GM18505 (cell line): Measurements from ENCODE around the gene ANGPTL2.

Experiments used
- ATAC-seq: cut with Tn5 transposase; IDR thresholded peaks from one replicate; pipeline ENCODE4 v1.9.1; 2021; ENCODE audit not compliant: unreplicated experiment
- POLR2A ChIP-seq: IDR thresholded peaks from 4 replicates; pipeline ENCODE4 v1.6.1; 2011; ENCODE audit warnings: borderline replicate concordance; ENCODE audit not compliant: insufficient read depth, insufficient read length; ENCODE audit errors: extremely low read depth

The ANGPTL2 gene

DNA sequence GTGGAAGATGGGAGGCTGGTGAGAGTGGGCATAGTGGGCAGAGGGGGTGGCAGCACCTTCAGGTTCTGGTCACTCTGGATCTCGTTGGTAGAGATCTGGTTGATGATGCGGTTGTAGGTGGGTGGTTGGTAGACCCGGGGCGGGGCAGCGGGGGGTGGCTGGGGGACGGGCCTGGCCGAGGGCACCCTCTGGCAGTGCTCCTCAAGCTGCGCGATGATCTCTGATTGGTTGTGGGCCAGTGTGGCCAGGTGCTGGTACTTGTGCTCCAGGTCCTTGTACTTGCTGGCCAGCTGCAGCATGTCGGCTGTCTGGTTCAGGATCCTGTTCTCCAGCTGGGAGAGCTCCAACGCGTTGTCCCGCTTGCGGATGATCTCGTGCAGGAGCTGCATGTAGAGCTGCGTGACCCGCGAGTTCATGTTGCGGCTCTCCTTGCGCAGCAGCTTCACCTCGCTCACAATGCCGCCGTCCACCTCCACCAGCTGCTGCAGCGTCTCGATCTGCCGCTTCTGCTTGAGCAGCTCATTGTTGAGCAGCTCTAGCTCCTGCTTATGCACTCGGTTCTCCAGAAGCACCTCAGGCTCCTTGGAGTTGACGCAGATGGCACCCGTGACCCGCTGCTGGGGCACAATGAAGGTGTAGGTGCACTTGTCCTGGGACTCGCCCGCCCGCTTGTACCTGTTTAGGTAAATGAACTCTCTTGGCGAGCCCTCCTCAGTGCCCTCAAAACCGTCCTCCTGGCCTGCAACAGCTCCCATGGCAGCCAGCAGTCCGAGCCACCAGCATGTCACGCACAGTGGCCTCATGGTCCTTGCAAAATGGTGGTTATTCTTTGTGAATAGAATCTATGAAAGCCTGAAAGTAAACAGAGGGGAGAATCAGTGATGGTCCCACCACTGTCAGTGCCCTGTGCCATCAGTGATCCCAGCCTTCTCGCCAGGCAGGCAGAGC is 14.2 kb downstream of the ANGPTL2 start:
- no peak for ATAC-seq
- TF ChIP-seq POLR2A = no peak

DNA sequence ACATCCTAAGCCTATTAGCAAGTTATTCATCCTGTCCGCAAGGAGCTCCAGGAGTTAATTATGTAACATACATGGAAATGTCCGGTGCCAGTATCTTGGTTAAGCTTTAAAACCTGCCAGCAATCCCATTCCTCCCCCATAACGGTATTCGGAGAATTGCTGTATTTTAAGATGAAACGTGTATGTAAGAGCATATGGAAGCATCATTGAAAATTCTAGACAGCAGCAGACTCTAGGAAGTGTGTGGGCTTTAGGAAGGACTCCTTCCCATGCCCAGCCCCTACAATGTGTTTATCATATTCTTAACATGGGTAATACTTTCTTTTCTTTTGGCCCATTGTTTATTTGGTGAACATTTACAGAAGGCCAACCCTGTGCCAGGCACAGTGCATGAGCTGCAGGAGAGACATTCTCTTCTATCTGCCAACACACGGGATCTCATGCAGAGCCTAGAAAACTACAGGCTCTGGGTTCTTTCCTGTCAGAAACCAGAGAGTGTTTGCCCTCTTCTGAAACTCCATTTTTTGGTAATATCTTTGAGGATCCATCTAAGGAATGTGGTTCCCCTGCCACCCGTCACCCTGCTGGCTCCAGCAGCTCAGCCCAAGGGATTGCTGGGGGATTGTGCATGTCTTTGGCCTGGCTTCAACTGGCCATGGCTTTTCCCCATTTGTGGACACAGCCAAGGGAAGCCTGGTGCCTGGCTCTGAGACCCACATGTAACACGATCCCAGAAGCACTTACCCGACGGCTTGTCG is 15.1 kb downstream of the ANGPTL2 start:
- no peak for TF ChIP-seq POLR2A
- ATAC-seq = no peak

DNA sequence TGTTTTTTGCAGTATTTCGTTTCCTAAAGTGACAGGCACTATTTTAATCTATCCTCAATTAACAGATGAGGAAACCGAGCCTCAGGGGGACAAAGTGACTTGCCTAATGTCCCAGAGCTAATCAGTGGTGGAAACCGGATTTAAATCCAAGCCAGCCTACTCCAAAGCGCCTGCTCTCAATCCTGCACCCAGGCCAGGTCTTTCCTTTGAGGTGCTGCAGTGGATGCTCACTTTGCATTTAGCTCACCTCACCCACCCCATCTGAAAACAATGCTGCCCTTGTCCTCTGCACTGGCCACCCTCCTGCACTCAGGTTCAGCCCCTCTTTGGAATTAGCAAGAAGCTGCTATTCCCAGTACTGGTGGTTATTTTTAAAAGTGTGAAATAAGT is 16.0 kb downstream of the ANGPTL2 start:
- no peak for TF ChIP-seq POLR2A
- no peak for ATAC-seq

DNA sequence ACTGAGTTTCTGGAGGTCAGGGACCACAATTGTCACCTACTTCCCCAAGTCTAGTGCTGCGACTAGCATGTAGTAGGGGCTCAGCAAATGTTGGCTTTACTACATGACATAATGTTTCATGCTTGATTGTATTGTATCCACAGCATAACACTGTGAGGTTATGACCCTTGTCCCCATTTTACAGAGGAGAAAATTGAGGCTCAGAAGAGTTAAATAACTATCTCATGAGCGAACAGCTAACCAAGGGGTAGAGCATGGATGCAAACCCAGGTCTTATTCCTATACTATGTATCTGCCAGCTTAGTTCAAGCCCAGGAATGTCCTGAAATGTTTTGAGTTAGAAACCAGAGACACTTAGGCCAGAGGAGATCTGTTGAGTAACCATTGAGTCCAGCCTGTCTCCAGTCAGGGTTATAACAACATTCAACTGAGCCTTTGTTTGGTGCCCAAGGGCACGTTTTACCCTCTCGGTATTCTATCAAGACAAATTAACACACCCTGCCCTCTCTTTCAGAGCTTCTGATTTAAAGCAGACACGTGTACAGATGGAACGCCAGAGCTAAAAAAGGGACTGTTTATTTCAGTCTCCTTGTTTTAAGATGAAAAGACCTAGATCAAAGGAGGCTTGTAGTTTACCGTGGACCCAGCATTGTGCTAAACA is 16.5 kb downstream of the ANGPTL2 start:
- no peak for TF ChIP-seq POLR2A
- no peak for ATAC-seq

DNA sequence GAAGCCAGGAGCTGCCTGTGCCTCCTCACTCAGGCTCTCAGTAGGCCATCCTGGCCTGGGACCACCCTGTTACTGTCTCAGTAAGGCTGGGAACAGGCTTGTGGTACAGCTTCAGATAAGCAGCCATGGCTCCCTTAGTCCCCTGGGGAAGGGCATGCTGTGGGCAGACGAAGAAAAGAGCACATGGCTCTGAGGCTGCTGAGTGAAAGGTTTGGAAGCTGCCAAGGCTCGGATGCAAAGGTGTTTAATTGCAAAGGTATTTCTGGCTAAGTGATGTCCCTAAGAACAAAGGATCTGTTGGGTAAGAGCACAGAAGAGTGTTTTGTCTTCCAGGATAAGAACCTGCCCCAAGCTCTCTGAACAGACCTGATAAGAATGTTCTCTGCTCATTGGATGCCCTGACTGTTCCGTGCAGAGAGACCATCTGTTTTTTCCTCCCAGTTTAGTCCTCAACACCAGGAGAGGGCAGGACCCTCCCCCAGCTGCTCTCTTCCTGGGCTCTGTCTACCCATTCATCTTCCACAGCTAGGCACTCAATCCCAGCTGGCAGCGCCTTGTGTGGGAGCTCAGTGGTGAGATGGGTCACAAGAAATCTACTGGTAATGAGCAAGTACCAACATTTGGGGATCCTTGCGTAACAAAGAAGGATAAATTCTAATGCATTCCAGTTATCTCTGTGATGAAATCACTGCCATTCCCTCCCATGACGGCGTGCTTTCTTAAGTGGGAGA is 17.7 kb downstream of the ANGPTL2 start:
- TF ChIP-seq POLR2A = no peak
- no peak for ATAC-seq

DNA sequence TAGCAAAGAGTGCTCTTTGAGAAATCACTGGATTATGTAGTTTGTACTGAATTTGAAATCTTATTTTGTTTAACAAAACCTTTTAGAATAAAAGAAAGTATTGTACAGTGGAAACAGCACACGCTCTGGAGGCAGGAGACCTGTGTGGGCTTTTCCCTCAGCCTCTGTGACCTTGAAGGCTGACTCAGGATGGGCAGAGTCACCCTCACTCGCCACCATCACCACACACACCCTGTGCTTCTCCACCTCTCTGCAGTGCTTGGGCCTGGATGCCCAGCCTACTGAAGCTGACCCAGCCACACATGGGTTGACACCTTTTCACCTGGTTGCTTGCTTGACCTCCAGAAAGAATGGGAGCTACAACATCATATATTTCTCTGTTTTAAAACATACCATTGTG is 19.6 kb downstream of the ANGPTL2 start:
- no peak for ATAC-seq

DNA sequence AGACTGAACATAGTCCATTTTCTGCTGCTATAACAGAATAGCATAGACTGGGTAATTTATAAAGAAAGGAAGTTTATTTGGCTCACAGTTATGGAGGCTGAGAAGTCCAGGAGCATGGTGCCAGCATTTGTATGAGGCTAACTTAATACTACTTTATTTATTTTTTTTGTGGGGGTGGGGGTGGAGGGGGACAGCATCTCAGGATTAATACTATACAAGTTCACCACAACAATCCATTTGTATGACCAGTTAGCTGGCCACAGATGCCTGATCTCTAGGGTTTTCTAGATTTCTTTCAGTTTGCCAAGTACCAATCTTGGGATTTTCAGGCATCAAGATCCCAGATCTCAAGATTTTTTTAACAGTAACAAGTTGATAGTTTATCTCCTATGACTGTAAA is 20.3 kb downstream of the ANGPTL2 start:
- no peak for TF ChIP-seq POLR2A
- no peak for ATAC-seq

More for the DNA sequence above, 19.6 kb downstream of the ANGPTL2 start:
- TF ChIP-seq POLR2A = no peak

DNA sequence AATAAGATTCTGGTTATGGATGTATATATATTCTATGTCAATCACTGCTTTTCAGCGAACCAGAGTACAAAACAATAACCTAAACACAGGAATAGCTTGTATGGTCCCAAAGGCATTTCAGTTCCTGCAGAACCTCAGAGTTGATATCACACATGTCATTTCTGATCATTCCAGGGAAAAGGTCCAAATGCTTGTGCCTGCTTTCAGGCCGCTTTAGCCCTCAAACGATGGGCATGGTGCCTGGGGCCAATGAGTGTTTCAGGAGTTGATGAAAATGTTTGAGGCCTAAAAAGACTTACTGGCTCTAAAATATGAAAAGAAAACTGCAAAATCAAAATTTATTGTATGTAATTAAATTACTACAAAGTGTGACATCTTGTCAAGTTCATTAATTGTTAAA is 22.8 kb downstream of the ANGPTL2 start:
- no peak for ATAC-seq
- no peak for TF ChIP-seq POLR2A

DNA sequence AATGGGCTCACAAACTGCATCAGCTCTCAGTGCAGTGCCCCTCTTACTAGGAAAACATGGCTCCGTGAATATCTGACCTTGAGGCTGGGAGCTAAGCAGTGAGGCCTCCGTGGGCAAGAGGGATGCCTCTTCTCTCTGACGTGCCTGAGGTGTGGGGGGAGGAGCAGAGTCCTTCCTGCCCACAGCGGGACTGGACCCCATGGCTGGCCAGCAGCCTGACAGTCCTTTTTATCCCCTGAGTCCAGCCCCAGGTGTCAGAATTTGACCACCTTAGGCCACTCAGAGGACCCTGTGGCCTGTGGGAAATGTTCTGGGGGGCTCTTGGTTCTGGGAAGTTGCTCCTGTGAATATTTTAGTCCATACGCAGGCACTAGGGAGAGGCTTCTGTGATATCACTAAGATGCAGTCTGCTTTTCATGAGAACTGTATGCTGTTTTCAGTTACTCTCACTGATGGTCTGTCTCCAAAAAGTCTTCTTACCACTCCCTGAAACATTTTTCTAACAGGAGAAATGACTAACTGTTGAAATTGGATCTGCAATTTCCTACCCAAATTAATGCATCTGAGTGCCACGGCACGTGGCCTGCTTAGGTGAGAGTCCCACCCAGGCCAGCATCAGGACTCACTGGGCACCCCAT is 23.4 kb downstream of the ANGPTL2 start:
- no peak for TF ChIP-seq POLR2A
- ATAC-seq = no peak

DNA sequence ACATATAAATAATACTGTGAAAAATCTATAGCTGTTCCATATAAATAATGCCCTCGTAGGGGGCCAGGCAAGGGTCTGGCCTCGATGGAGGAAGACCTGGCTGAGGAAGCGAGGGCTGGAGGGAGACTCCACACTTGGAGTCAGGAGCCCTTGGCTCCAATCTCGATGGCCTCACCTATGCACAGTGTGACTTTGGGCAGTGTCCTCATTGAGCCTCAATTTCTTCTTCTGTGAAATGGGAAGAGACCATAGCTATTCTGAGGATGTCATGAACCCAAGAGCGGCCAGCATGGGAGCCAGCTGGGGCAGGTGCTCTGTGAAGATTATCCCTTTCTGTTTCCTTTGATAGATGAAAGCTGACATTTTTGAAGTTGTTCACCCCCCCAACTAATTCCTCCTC is 24.8 kb downstream of the ANGPTL2 start:
- no peak for TF ChIP-seq POLR2A
- ATAC-seq = no peak

DNA sequence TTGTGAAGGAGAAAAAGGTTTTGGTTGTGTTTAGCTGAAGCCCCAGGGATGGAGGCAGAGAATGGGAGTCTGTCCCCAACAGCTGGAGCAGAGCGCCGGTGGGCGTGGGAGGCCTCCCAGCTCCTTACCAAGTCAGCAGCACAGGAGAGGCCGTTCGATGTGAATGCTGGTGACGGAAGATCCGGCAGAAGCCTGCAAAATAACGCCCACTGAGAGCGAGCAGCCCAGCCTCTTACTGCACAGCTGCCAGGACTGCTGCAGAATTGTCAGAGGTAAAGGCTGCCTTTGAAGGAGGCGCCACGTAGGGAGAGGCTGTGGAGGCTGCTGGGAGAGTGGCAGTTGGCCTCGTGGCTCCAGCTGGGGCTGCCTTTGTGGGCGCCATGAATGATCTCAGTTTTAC is 26.2 kb downstream of the ANGPTL2 start:
- no peak for ATAC-seq
- no peak for TF ChIP-seq POLR2A

DNA sequence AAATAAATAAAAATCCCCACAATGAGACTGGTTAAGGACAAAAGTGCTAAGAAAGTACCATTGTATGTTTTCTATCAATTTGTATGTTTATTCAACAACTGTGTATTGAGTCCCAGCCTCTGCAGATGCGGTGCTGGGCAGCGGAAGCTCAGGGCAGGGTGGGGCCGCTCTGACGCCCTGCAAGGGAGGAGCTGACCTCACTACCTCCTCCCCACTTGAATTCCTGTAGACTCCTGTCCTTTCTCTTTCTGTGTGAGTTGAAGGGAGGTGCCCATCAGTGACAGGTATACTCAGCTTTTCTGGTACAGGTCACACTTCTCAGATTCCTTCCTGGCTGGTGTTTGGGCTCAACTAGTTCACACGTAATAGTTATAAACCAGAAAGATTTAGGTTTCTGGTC is 27.0 kb downstream of the ANGPTL2 start:
- no peak for ATAC-seq
- TF ChIP-seq POLR2A = no peak
